ENCODE measurements around the gene SLC30A10. TPM values are rescaled to one million over a fixed set of nuclear protein-coding genes. Genes with fewer than 3 reads are reported as not detected.
"Not testable (repeated sequence)": the region's sequence is repeated elsewhere in the genome, so short reads cannot be mapped to it uniquely, and the experiment has no call there.

SLC30A10 gene
- total RNA-seq, 1 donor from 2014 or later = 2.2 TPM

DNA sequence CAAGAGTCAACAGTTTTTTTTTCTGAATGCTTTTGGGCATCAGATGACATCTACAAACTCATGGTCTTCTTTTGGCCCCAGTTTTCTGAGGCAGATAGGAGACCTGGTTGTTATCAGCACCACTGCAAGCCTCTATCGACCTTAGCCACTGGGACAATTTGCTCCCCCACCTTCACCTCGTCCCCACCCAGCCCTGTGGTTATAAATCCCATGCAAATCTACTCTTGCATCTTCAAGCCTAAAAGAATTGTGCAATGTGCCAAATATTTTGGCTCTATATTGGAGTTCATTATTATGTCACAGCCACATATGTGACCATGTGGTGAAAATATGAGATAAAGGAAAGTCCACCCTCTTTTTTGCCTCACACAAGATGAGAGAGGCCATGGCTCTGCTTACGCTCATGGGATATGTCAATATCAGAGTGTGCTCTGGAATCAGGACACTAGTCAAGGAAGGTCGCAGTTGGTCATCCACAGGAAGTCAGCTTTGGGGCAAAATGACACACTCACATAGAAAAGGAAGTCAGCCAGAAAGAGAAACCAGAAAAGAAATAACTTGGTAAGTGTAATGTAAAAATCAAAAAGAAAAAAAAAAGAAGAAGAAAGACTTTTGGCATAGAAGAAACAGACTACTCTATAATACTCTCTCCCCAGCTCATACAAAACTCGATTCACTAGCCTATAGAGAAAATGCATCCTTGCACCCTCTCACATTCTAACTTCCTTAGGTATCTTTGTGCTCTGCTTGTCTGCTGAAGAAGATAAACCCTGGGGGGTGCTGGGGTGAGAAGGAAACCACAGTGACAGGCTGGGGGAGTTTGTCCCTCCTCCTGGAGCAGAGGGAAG, 21.2 kb downstream of the SLC30A10 start:
- no peak for DNase-seq (ENCODE audit: extremely low spot score, unreplicated experiment)
- H3K4me1 Mint-ChIP-seq (ENCODE audit: unreplicated experiment) = no peaks in the 10 kb centered on the region
- peaks cover 4% of the 10 kb centered on the region for H3K27me3 Mint-ChIP-seq
- TF ChIP-seq, protein P1, sequence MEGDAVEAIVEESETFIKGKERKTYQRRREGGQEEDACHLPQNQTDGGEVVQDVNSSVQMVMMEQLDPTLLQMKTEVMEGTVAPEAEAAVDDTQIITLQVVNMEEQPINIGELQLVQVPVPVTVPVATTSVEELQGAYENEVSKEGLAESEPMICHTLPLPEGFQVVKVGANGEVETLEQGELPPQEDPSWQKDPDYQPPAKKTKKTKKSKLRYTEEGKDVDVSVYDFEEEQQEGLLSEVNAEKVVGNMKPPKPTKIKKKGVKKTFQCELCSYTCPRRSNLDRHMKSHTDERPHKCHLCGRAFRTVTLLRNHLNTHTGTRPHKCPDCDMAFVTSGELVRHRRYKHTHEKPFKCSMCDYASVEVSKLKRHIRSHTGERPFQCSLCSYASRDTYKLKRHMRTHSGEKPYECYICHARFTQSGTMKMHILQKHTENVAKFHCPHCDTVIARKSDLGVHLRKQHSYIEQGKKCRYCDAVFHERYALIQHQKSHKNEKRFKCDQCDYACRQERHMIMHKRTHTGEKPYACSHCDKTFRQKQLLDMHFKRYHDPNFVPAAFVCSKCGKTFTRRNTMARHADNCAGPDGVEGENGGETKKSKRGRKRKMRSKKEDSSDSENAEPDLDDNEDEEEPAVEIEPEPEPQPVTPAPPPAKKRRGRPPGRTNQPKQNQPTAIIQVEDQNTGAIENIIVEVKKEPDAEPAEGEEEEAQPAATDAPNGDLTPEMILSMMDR (conservative IDR thresholded peaks at IDR 0.05) = no peak
- no peaks in the 10 kb centered on the region for H3K36me3 Mint-ChIP-seq
- no peak overlapping the region for H3K4me3 Mint-ChIP-seq
- H3K9me3 Mint-ChIP-seq = no peaks in the 10 kb centered on the region
- no peak overlapping the region for H3K27ac Mint-ChIP-seq

- not testable (repeated sequence) for H3K4me1 Mint-ChIP-seq (ENCODE audit: unreplicated experiment); DNase-seq (ENCODE audit: extremely low spot score, unreplicated experiment); H3K27ac Mint-ChIP-seq; H3K27me3 Mint-ChIP-seq; H3K9me3 Mint-ChIP-seq; H3K36me3 Mint-ChIP-seq; H3K4me3 Mint-ChIP-seq
Measured at GRCh38 chr1:219906565-219906923, 21.8 kb downstream of the SLC30A10 start.

DNA sequence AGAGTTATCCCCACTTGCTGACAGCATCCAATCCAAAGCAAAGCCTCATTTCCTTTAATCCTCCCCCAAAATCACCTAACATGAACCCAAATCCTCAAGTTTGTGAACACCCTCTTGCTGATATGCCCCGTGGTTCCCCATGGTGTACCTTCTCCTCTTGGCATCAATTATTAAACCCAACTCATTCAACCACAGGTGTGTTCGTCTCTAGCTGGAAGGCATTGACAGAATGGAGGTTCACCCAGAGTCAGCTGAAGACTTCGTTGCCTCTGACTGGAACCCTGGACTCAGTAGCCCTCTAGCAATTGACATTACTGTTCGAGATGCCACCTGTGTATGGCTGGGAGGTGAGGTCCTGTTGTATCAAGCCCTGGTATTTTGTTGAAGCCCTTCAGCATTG, 22.8 kb downstream of the SLC30A10 start:
- Mint-ChIP-seq H3K27ac (no peak overlapping the region), H3K4me1 (ENCODE audit: unreplicated experiment) (no peaks in the 10 kb centered on the region), H3K27me3 (peaks cover 4% of the 10 kb centered on the region), H3K36me3 (no peaks in the 10 kb centered on the region), H3K4me3 (no peak overlapping the region), H3K9me3 (no peaks in the 10 kb centered on the region)
- TF ChIP-seq, protein P1 (conservative IDR thresholded peaks at IDR 0.05) = no peak
- no peak for DNase-seq (ENCODE audit: extremely low spot score, unreplicated experiment)

DNA sequence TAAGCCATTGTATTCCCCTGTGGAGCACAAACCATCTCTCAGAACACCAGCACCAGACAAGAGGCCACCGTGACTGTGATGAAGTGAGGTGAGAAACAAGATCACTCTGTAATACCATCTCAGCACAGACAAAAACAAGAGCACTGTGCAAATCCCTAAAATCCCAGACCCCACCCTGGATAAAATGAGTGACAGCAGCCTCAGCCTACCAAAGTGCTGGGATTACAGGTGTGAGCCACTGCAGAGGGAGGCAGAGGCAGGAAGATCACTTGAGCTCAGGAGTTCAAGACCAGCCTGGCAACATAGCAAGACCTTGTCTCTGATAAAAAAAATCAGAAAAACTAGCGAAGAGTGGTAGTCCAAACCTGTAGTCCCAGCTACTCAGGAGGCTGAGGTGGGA, 23.4 kb downstream of the SLC30A10 start:
- DNase-seq (ENCODE audit: extremely low spot score, unreplicated experiment) = no peak
- no peak overlapping the region for H3K27ac Mint-ChIP-seq
- TF ChIP-seq, protein P1 (conservative IDR thresholded peaks at IDR 0.05) = no peak
- no peak overlapping the region for H3K4me3 Mint-ChIP-seq
- no peaks in the 10 kb centered on the region for H3K4me1 Mint-ChIP-seq (ENCODE audit: unreplicated experiment)
- no peaks in the 10 kb centered on the region for H3K9me3 Mint-ChIP-seq
- H3K27me3 Mint-ChIP-seq = peaks cover 4% of the 10 kb centered on the region
- no peaks in the 10 kb centered on the region for H3K36me3 Mint-ChIP-seq

DNA sequence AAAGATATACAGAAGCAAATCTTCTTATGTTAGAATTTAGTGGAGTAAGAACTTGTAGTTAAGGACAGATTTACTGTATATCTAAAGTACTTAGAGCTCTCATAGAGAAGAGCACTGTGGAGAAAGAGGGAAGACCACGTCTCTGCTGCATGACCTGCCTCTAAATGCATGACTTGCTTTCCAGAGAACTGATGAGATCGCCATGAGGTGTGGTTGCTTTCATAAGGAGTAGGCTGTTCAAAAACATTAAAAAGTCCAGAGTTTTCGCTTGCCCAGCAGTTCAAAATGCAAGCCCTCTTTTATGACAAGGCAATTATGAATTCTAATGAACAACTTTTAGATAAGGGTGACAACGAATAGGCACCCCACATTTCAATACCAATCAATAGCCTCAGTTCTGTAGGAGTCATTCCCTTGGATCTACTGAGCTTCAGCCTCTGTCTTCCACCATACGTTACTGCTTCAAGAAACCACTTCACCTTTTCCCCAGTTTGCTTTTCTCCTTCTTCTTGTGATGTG, 24.9 kb downstream of the SLC30A10 start:
- no peaks in the 10 kb centered on the region for H3K9me3 Mint-ChIP-seq
- H3K4me1 Mint-ChIP-seq (ENCODE audit: unreplicated experiment) = no peaks in the 10 kb centered on the region
- no peak overlapping the region for H3K4me3 Mint-ChIP-seq
- no peak for DNase-seq (ENCODE audit: extremely low spot score, unreplicated experiment)
- TF ChIP-seq, protein P1 (conservative IDR thresholded peaks at IDR 0.05) = no peak
- no peak overlapping the region for H3K27ac Mint-ChIP-seq
- H3K36me3 Mint-ChIP-seq = no peaks in the 10 kb centered on the region
- H3K27me3 Mint-ChIP-seq = peaks cover 4% of the 10 kb centered on the region

GRCh38 chr1:219902951-219903350, 25.4 kb downstream of the SLC30A10 start:
- TF ChIP-seq, protein P1 (conservative IDR thresholded peaks at IDR 0.05) = no peak
- Mint-ChIP-seq H3K4me1 (ENCODE audit: unreplicated experiment) (no peaks in the 10 kb centered on the region), H3K36me3 (no peaks in the 10 kb centered on the region), H3K27ac (no peak overlapping the region), H3K9me3 (no peaks in the 10 kb centered on the region), H3K4me3 (no peak overlapping the region), H3K27me3 (peaks cover 4% of the 10 kb centered on the region)
- no peak for DNase-seq (ENCODE audit: extremely low spot score, unreplicated experiment)
